Measurements from ENCODE around the gene ZBTB11. TPM values are rescaled to one million over a fixed set of nuclear protein-coding genes. Genes with fewer than 3 reads are reported as not detected.

Gene ZBTB11
- total RNA-seq, 2 donors from 2014 or later, result 16.8 to 20.9 TPM

DNA sequence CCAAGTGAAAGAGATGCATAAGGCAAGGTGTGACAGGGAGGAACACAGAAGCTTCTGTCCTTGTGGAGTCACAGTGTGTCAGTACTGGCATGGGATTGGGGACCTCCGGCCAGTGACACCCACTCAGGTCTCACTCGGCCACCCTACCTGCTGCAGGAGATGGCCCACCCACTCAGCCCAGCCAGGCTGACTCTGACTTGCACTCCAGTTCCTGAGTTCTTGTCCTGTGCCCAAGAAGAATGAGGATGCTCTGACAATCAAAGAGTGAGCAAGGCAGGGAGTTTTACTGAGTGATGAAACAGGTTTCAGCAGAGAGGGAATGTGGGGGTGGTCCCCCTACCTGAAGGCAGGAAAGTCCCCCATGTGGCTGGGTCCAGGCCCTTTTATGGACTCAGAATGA is 52.1 kb downstream of the ZBTB11 start:
- peaks cover 3% of the 10 kb centered on the region for H3K4me1 Mint-ChIP-seq
- DNase-seq, result peak; percentile 41
- H3K4me3 Mint-ChIP-seq, result no peak overlapping the region
- Histone ChIP-seq H3K4me3 (ENCODE audit: low read length) (no peak overlapping the region), H3K27ac (ENCODE audit: low read depth, low read length) (no peak overlapping the region), H3K9me3 (ENCODE audit: control insufficient read depth, low read length) (peaks cover 15% of the 10 kb centered on the region), H3K9ac (ENCODE audit: extremely low read depth, low read length, poor library complexity, severe bottlenecking) (no peak overlapping the region), H3K36me3 (ENCODE audit: control insufficient read depth, insufficient read depth, low read length) (no peaks in the 10 kb centered on the region), H3K4me1 (ENCODE audit: control insufficient read depth, insufficient read depth, low read length) (no peaks in the 10 kb centered on the region), H3K27me3 (ENCODE audit: control insufficient read depth, insufficient read depth, low read length, poor library complexity, severe bottlenecking) (no peaks in the 10 kb centered on the region)
- no peaks in the 10 kb centered on the region for H3K27me3 Mint-ChIP-seq (ENCODE audit: insufficient read depth)
- H3K27ac Mint-ChIP-seq, result no peak overlapping the region
- WGBS, 2 experiments (ENCODE audit: insufficient coverage in 1 of 2, insufficient read length in 1 of 2), result 80 to 88% methylated on average over 1 to 2 of the region's 2 CpGs
- H3K36me3 Mint-ChIP-seq (ENCODE audit: low read depth), result peaks cover 17% of the 10 kb centered on the region
- TF ChIP-seq CTCF (conservative IDR thresholded peaks at IDR 0.05), result no peak
- peaks cover 14% of the 10 kb centered on the region for H3K9me3 Mint-ChIP-seq

DNA sequence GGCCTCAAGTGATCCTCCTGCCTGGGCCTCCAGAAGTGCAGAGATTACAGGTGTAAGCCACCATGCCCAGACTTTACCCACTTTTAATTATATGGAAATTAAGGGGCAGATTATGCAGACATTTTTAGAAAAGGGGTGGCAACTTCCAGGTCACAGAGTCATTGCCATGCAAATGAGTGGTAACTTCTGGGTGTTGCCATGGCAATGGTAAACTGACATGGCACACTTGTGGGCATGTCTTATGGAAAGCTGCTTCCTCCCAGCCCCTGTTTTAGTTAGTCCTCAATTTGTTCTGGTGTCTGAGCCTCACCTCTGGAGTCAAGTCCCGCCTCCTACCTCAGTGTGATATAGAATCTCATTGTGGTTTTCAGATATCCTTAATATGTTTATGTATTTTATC is 53.3 kb downstream of the ZBTB11 start:
- Mint-ChIP-seq H3K9me3 (peaks cover 14% of the 10 kb centered on the region), H3K4me3 (no peak overlapping the region), H3K27ac (no peak overlapping the region), H3K4me1 (peaks cover 3% of the 10 kb centered on the region), H3K27me3 (ENCODE audit: insufficient read depth) (no peaks in the 10 kb centered on the region), H3K36me3 (ENCODE audit: low read depth) (peaks cover 17% of the 10 kb centered on the region)
- Histone ChIP-seq H3K4me3 (ENCODE audit: low read length) (no peak overlapping the region), H3K4me1 (ENCODE audit: control insufficient read depth, insufficient read depth, low read length) (no peaks in the 10 kb centered on the region), H3K36me3 (ENCODE audit: control insufficient read depth, insufficient read depth, low read length) (no peaks in the 10 kb centered on the region), H3K9ac (ENCODE audit: extremely low read depth, low read length, poor library complexity, severe bottlenecking) (no peak overlapping the region), H3K9me3 (ENCODE audit: control insufficient read depth, low read length) (peaks cover 15% of the 10 kb centered on the region), H3K27me3 (ENCODE audit: control insufficient read depth, insufficient read depth, low read length, poor library complexity, severe bottlenecking) (no peaks in the 10 kb centered on the region), H3K27ac (ENCODE audit: low read depth, low read length) (no peak overlapping the region)
- TF ChIP-seq CTCF (conservative IDR thresholded peaks at IDR 0.05), result no peak
- DNase-seq, result peak; percentile 49
- 86% methylated on average over 1 of the region's 1 CpG; no CpG with 5 or more reads in 1 of the 2 experiments for WGBS, 2 experiments (ENCODE audit: insufficient coverage in 1 of 2, insufficient read length in 1 of 2)

DNA sequence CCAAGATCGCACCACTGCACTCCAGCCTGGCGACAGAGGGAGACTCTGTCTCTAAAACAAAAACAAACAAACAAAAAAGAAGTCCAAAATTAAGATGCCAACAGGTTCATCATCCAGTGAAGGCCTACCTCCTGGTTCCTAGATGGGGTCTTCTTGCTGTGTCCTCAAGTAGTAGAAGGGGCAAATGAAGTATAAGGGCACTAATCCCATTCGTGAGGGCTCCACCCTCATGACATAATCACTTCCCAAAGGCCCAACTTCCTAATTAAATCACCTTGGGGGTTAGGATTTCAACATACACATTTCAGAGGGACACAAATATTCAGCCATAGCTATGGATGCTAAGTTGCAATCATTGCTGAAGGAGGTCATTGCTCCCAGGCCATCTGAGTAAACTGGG is 57.2 kb downstream of the ZBTB11 start:
- H3K27me3 Mint-ChIP-seq (ENCODE audit: insufficient read depth), result no peaks in the 10 kb centered on the region
- peak; percentile 5 for DNase-seq
- peaks cover 8% of the 10 kb centered on the region for H3K36me3 Mint-ChIP-seq (ENCODE audit: low read depth)
- no peaks in the 10 kb centered on the region for H3K36me3 ChIP-seq (ENCODE audit: control insufficient read depth, insufficient read depth, low read length)
- H3K4me3 Mint-ChIP-seq, result no peak overlapping the region
- peaks cover 3% of the 10 kb centered on the region for H3K4me1 Mint-ChIP-seq
- peaks cover 7% of the 10 kb centered on the region for H3K9me3 Mint-ChIP-seq
- H3K27me3 ChIP-seq (ENCODE audit: control insufficient read depth, insufficient read depth, low read length, poor library complexity, severe bottlenecking), result no peaks in the 10 kb centered on the region
- H3K4me1 ChIP-seq (ENCODE audit: control insufficient read depth, insufficient read depth, low read length), result no peaks in the 10 kb centered on the region
- no peak overlapping the region for H3K27ac ChIP-seq (ENCODE audit: low read depth, low read length)
- H3K9ac ChIP-seq (ENCODE audit: extremely low read depth, low read length, poor library complexity, severe bottlenecking), result no peak overlapping the region
- no peak overlapping the region for H3K27ac Mint-ChIP-seq
- TF ChIP-seq CTCF (conservative IDR thresholded peaks at IDR 0.05), result no peak
- no peak overlapping the region for H3K4me3 ChIP-seq (ENCODE audit: low read length)
- peaks cover 6% of the 10 kb centered on the region for H3K9me3 ChIP-seq (ENCODE audit: control insufficient read depth, low read length)
- 80 to 93% methylated on average over 1 to 3 of the region's 3 CpGs for WGBS, 2 experiments (ENCODE audit: insufficient coverage in 1 of 2, insufficient read length in 1 of 2)

Data from endodermal cell (in vitro differentiated cells).